ENCODE data around the gene QSOX2. TPM values are rescaled to one million over a fixed set of nuclear protein-coding genes. Genes with fewer than 3 reads are reported as not detected.

Gene QSOX2
- polyA plus RNA-seq, 3 donors, result 4.5 to 7.3 (median 6.8) TPM

GRCh38 chr9:136191099-136191959, 54.3 kb downstream of the QSOX2 start:
- H3K27ac ChIP-seq (ENCODE audit: low read depth, low read length), result no peak overlapping the region
- 41 to 42% (median 42%) methylated on average over 30 of the region's 30 CpGs for WGBS, 3 donors

- no peak overlapping the region for H3K27ac ChIP-seq (ENCODE audit: low read depth, low read length)
- 53 to 70% (median 54%) methylated on average over 11 of the region's 11 CpGs for WGBS, 3 donors
Observed at GRCh38 chr9:136190656-136191055, 55.0 kb downstream of the QSOX2 start.

GRCh38 chr9:136190237-136190601, 55.4 kb downstream of the QSOX2 start:
- no peak overlapping the region for H3K27ac ChIP-seq (ENCODE audit: low read depth, low read length)
- WGBS, 3 donors, result 55 to 73% (median 70%) methylated on average over 6 to 7 of the region's 7 CpGs

GRCh38 chr9:136189394-136190236, 56.0 kb downstream of the QSOX2 start:
- no peak overlapping the region for H3K27ac ChIP-seq (ENCODE audit: low read depth, low read length)
- 36 to 44% (median 39%) methylated on average over 28 of the region's 28 CpGs for whole genome bisulfite sequencing, 3 donors

- no peak overlapping the region for H3K27ac ChIP-seq (ENCODE audit: low read depth, low read length)
- 57 to 70% (median 70%) methylated on average over 25 of the region's 25 CpGs for WGBS, 3 donors
Observed at GRCh38 chr9:136187683-136188586, 57.7 kb downstream of the QSOX2 start.

GRCh38 chr9:136187197-136187596, 58.4 kb downstream of the QSOX2 start:
- WGBS, 3 donors, result 89 to 90% (median 89%) methylated on average over 18 of the region's 18 CpGs
- no peak overlapping the region for H3K27ac ChIP-seq (ENCODE audit: low read depth, low read length)

GRCh38 chr9:136186386-136186785, 59.2 kb downstream of the QSOX2 start:
- WGBS, 3 donors, result 63 to 67% (median 66%) methylated on average over 13 to 14 of the region's 14 CpGs

GRCh38 chr9:136185596-136186366, 59.8 kb downstream of the QSOX2 start:
- H3K27ac ChIP-seq (ENCODE audit: low read depth, low read length), result no peak overlapping the region
- WGBS, 3 donors, result 63 to 67% (median 66%) methylated on average over 29 to 32 of the region's 32 CpGs

More at GRCh38 chr9:136186386-136186785, 59.2 kb downstream of the QSOX2 start:
- no peak overlapping the region for H3K27ac ChIP-seq (ENCODE audit: low read depth, low read length)

- no peak overlapping the region for H3K27ac ChIP-seq (ENCODE audit: low read depth, low read length)
- 35 to 53% (median 50%) methylated on average over 19 of the region's 19 CpGs for WGBS, 3 donors
Observed at GRCh38 chr9:136185066-136185465, 60.5 kb downstream of the QSOX2 start.

- H3K27ac ChIP-seq (ENCODE audit: low read depth, low read length), result no peak overlapping the region
- WGBS, 3 donors, result 79 to 85% (median 81%) methylated on average over 17 to 18 of the region's 18 CpGs
Observed at GRCh38 chr9:136182850-136183422, 62.7 kb downstream of the QSOX2 start.

GRCh38 chr9:136182420-136182787, 63.2 kb downstream of the QSOX2 start:
- no peak overlapping the region for H3K27ac ChIP-seq (ENCODE audit: low read depth, low read length)
- 75 to 80% (median 80%) methylated on average over 14 of the region's 14 CpGs for WGBS, 3 donors

GRCh38 chr9:136181784-136182419, 63.7 kb downstream of the QSOX2 start:
- no peak overlapping the region for H3K27ac ChIP-seq (ENCODE audit: low read depth, low read length)
- 58 to 63% (median 61%) methylated on average over 8 of the region's 8 CpGs for whole genome bisulfite sequencing, 3 donors

GRCh38 chr9:136180586-136180985, 65.0 kb downstream of the QSOX2 start:
- no peak overlapping the region for H3K27ac ChIP-seq (ENCODE audit: low read depth, low read length)
- WGBS, 3 donors, result 73 to 80% (median 76%) methylated on average over 11 of the region's 11 CpGs

GRCh38 chr9:136179761-136180160, 65.9 kb downstream of the QSOX2 start:
- 88 to 93% (median 90%) methylated on average over 13 of the region's 13 CpGs for WGBS, 3 donors

GRCh38 chr9:136179101-136179616, 66.5 kb downstream of the QSOX2 start:
- H3K27ac ChIP-seq (ENCODE audit: low read depth, low read length), result no peak overlapping the region
- WGBS, 3 donors, result 50 to 65% (median 64%) methylated on average over 12 of the region's 12 CpGs

More at GRCh38 chr9:136179761-136180160, 65.9 kb downstream of the QSOX2 start:
- H3K27ac ChIP-seq (ENCODE audit: low read depth, low read length), result no peak overlapping the region

- no peak overlapping the region for H3K27ac ChIP-seq (ENCODE audit: low read depth, low read length)
- 43 to 49% (median 46%) methylated on average over 8 of the region's 8 CpGs for WGBS, 3 donors
Observed at GRCh38 chr9:136178773-136179075, 66.9 kb downstream of the QSOX2 start.

Data from adipose tissue (tissue), 3 donors.